ENCODE data around the gene RBM19. TPM values are rescaled to one million over a fixed set of nuclear protein-coding genes. Genes with fewer than 3 reads are reported as not detected.

The RBM19 gene
- total RNA-seq, 1 donor: 22.6 TPM

DNA sequence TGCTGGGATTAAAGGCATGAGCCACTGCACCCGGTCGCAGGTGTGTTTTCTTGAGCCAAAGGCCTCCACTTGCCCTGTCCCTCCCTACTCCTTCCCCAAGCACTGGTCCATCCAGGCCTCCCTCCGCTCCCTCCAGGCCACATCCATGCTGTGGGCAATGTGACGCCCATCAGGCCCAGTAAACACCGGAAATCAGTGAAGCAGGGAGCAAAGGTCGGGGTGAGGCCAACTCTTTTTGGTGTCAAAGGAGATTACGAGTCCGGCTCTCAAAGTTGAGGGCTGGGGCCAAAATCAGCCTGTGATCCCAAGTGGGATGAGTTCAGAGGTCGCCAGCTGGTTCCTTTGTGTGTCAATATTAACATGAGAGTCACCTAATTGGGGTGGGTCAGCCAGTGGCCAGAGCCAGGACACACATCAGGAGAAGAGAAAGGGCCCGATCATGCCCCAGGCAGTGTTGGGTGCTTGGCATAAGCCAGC is 195.7 kb downstream of the RBM19 start:
- TF ChIP-seq, protein P1, sequence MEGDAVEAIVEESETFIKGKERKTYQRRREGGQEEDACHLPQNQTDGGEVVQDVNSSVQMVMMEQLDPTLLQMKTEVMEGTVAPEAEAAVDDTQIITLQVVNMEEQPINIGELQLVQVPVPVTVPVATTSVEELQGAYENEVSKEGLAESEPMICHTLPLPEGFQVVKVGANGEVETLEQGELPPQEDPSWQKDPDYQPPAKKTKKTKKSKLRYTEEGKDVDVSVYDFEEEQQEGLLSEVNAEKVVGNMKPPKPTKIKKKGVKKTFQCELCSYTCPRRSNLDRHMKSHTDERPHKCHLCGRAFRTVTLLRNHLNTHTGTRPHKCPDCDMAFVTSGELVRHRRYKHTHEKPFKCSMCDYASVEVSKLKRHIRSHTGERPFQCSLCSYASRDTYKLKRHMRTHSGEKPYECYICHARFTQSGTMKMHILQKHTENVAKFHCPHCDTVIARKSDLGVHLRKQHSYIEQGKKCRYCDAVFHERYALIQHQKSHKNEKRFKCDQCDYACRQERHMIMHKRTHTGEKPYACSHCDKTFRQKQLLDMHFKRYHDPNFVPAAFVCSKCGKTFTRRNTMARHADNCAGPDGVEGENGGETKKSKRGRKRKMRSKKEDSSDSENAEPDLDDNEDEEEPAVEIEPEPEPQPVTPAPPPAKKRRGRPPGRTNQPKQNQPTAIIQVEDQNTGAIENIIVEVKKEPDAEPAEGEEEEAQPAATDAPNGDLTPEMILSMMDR (IDR thresholded peaks at IDR 0.05; ENCODE audit: insufficient read depth, low read length): no peak
- DNase-seq (ENCODE audit: low read depth): no peak
- H3K4me3 ChIP-seq (ENCODE audit: low read depth, low read length): no peak overlapping the region

DNA sequence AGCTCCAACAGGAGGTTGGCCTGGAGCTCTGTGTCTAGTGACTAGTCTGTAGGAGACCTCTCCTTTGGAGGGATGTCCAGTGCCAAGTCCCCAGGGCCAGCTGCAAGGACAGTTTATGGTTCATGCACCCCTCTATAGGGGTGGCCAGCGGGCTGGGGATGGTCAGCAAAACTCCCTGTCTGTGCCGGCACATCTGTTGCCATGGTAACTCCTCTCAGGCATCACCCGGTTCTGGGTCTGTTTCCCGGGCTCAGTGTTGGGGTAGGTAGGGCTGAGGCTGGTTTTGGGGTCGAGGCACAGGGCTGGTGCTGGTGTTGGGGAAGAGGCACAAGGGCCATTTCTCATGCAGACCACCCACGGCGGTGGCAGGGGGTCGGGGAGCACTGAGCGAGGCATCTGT is 196.8 kb downstream of the RBM19 start:
- DNase-seq (ENCODE audit: low read depth): no peak
- no peak overlapping the region for H3K4me3 ChIP-seq (ENCODE audit: low read depth, low read length)
- TF ChIP-seq, protein P1 (IDR thresholded peaks at IDR 0.05; ENCODE audit: insufficient read depth, low read length): no peak

DNA sequence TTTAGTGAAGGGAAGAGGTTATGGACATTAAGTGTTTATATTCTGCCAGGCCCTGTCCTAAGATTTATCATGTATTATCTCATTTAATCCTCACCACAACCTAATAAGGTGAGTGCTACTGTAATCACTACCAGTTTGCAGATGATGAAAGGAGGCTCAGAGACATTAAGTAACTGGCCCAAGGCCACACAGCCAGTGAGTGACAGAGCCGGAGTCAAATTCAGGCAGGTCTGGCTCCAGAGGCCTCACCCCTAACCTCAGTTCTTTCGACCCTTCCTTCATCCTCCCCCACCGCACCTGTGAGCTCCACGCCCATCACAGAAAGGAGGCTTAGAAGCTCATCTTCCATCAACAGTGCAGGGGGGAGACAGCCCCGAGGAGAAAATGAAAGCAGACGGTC is 197.3 kb downstream of the RBM19 start:
- no peak for DNase-seq (ENCODE audit: low read depth)
- H3K4me3 ChIP-seq (ENCODE audit: low read depth, low read length): no peak overlapping the region
- TF ChIP-seq, protein P1 (IDR thresholded peaks at IDR 0.05; ENCODE audit: insufficient read depth, low read length): no peak

DNA sequence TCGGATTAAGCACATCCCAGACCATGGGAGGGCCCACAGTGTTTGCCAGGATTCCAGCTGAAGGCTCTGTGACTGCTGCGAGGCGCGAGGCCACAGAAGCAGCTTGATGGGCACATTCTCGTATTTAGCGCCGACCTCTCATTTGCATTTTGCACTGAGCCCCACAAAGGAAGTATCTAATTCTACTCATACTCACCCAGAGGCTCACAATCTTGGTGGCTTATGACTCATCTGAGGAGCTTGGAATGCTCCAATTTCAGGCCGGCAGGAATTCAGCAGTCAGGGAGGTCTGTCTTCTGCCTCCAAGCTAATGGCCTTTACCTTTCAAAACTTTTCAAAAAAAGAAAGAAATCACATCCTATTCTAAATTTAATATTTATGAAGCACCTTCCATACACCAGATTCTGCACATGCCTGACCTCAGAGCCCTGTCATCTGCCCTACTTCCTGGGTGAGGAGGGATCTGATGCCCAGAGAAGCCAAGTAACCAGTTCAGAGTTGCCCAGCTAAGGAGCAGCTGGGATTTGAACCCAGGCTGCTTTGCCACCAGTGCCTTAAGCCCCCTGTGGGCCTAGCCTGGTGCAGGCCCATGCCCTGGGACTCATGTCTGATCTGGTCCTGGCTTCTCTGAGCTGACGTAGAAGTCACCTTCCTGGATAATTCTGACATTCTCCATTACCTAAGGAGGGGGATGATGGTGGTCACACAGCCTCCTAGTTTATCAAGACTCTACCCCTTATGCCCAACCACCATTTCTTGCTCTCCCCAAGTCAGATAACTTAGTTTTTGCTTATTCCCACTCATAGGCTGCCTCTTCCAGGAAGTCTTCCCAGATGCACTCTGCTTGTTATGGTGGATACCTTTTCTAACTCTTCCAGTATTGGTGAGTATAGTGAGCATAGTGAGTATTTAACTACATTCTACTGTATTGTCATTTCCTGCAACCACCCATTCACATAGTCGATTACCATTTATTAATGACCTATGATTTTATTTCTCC is 198.9 kb downstream of the RBM19 start:
- TF ChIP-seq, protein P1 (IDR thresholded peaks at IDR 0.05; ENCODE audit: insufficient read depth, low read length): no peak
- no peak overlapping the region for H3K4me3 ChIP-seq (ENCODE audit: low read depth, low read length)
- peak; percentile 80 for DNase-seq (ENCODE audit: low read depth)

Small RNA genes within 50 kb of the gene (small RNA-seq; reads per million reads assigned to genes)
- gene DYNLL1P4: 0.25 reads per million

Data from fibroblast of the aortic adventitia (primary cell).